ENCODE results near the gene SUPT5H.

The SUPT5H gene

GRCh38 chr19:39469036-39469435 is 23.7 kb downstream of the SUPT5H start:
- no peak overlapping the region for H3K4me3 Mint-ChIP-seq
- DNase-seq, result no peak
- no peak overlapping the region for H3K27ac Mint-ChIP-seq
- H3K27me3 Mint-ChIP-seq (ENCODE audit: low read depth, poor library complexity), result no peaks in the 10 kb centered on the region
- no peaks in the 10 kb centered on the region for H3K9me3 Mint-ChIP-seq
- no peaks in the 10 kb centered on the region for H3K4me1 Mint-ChIP-seq
- no peak for TF ChIP-seq CTCF (IDR thresholded peaks at IDR 0.05)
- H3K36me3 Mint-ChIP-seq (ENCODE audit: low read depth), result peaks cover 66% of the 10 kb centered on the region

GRCh38 chr19:39469567-39469966 is 24.2 kb downstream of the SUPT5H start:
- no peak for TF ChIP-seq CTCF (IDR thresholded peaks at IDR 0.05)
- peaks cover 70% of the 10 kb centered on the region for H3K36me3 Mint-ChIP-seq (ENCODE audit: low read depth)
- peak overlapping the region; percentile 70 for H3K27ac Mint-ChIP-seq

DNA sequence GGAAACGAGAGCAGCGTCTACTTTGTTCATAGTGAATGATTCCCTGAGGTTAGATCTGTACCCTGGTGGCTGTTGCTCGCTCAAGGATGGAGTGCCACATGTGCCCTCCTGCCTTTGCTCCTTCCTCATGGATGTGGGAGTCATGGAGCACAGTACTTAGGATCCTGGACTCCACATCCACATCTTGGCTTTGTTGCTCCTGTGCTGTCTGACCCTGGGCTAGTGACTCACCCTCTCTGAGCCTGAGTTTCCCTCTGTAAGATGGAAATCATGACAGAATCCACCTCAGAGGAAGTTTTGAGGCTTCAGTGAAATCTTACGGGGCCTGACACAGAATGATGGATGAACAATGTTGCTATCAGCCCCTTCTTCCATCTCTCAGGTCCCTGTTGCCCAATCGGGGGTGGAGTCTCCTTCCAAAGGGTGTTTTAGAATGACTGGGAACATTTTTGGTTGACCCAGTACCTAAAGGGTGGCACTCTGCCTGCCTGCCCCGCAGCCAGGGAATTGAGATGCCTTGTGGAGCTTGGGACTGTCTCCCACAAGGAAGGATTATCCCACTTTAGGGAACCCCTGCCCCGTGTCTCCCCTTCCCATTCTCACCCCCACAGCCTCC is 25.4 kb downstream of the SUPT5H start:
- Mint-ChIP-seq H3K27me3 (ENCODE audit: low read depth, poor library complexity) (no peaks in the 10 kb centered on the region), H3K4me3 (no peak overlapping the region), H3K36me3 (ENCODE audit: low read depth) (peaks cover 73% of the 10 kb centered on the region), H3K9me3 (no peaks in the 10 kb centered on the region), H3K4me1 (no peaks in the 10 kb centered on the region), H3K27ac (no peak overlapping the region)
- TF ChIP-seq CTCF (IDR thresholded peaks at IDR 0.05), result no peak
- no peak for DNase-seq

More at GRCh38 chr19:39469567-39469966, 24.2 kb downstream of the SUPT5H start:
- H3K27me3 Mint-ChIP-seq (ENCODE audit: low read depth, poor library complexity), result no peaks in the 10 kb centered on the region
- H3K9me3 Mint-ChIP-seq, result no peaks in the 10 kb centered on the region
- H3K4me1 Mint-ChIP-seq, result no peaks in the 10 kb centered on the region
- no peak for DNase-seq
- H3K4me3 Mint-ChIP-seq, result no peak overlapping the region

GRCh38 chr19:39471756-39472536 is 26.6 kb downstream of the SUPT5H start:
- Mint-ChIP-seq H3K27ac (peak overlapping the region; percentile 62), H3K4me3 (no peak overlapping the region), H3K9me3 (no peaks in the 10 kb centered on the region), H3K27me3 (ENCODE audit: low read depth, poor library complexity) (peaks cover 4% of the 10 kb centered on the region), H3K4me1 (no peaks in the 10 kb centered on the region), H3K36me3 (ENCODE audit: low read depth) (peaks cover 74% of the 10 kb centered on the region)
- no peak for DNase-seq
- no peak for TF ChIP-seq CTCF (IDR thresholded peaks at IDR 0.05)

DNA sequence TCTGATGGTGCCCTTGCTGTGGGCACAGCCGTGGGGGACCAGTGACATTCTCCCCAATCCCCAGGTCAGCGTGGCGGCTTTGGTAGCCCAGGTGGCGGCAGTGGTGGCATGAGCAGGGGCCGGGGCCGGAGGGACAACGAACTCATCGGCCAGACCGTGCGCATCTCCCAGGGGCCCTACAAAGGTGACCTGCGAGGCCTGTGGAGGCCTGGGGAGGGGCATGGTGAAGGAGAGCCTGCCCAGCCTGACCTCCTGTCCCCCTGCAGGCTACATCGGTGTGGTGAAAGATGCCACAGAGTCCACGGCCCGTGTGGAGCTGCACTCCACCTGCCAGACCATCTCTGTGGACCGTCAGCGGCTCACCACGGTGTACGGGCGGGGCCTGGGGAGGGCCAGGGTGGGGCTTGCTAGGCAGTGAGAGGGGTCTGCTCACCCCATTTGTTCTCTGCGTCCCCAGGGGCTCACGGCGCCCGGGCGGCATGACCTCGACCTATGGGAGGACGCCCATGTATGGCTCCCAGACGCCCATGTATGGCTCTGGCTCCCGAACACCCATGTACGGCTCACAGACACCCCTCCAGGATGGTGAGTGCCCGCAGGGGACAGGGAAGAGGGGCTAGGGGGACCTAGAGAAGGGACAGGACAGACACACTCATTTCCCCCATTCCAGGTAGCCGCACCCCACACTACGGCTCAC is 27.5 kb downstream of the SUPT5H start:
- no peaks in the 10 kb centered on the region for H3K4me1 Mint-ChIP-seq
- H3K27me3 Mint-ChIP-seq (ENCODE audit: low read depth, poor library complexity), result peaks cover 4% of the 10 kb centered on the region
- H3K27ac Mint-ChIP-seq, result no peak overlapping the region
- DNase-seq, result no peak
- H3K36me3 Mint-ChIP-seq (ENCODE audit: low read depth), result peaks cover 70% of the 10 kb centered on the region
- no peaks in the 10 kb centered on the region for H3K9me3 Mint-ChIP-seq
- TF ChIP-seq CTCF (IDR thresholded peaks at IDR 0.05), result no peak
- H3K4me3 Mint-ChIP-seq, result no peak overlapping the region

All from nephron progenitor cell (in vitro differentiated cells).